BLaER1 treated with 17β-estradiol and CSF1 and Interleukin-3, amounts not matched to agents 10 nM and 100 nM (cell line): ENCODE data around the gene STK32B.

Experiments
- H3K27ac ChIP-seq, 11 experiments: shearing (Covaris generic); formaldehyde crosslinking; 2 replicates each; pipeline ENCODE4 v1.8.1; 2022
- H3K27me3 ChIP-seq, 11 experiments: shearing (Covaris generic); formaldehyde crosslinking; 2 replicates each; pipeline ENCODE4 v1.8.1; 2022
- H3K36me3 ChIP-seq, 11 experiments: shearing (Covaris generic); formaldehyde crosslinking; 2 replicates each; pipeline ENCODE4 v1.8.1; 2022
- H3K4me1 ChIP-seq, 10 experiments: shearing (Covaris generic); formaldehyde crosslinking; 2 replicates each; pipeline ENCODE4 v1.8.1; 2022
- H3K4me2 ChIP-seq, 11 experiments: shearing (Covaris generic); formaldehyde crosslinking; 2 replicates each; pipeline ENCODE4 v1.8.1; 2022
- H3K4me3 ChIP-seq, 10 experiments: shearing (Covaris generic); formaldehyde crosslinking; 2 replicates each; pipeline ENCODE4 v1.8.1; 2022
- H3K9ac ChIP-seq, 11 experiments: shearing (Covaris generic); formaldehyde crosslinking; 2 replicates each; pipeline ENCODE4 v1.8.1; 2022
- H3K9me3 ChIP-seq, 11 experiments: shearing (Covaris generic); formaldehyde crosslinking; replicated peaks in 1 of 11; 2 replicates each; pipeline ENCODE4 v1.8.1; 2022
- H4K20me1 ChIP-seq, 11 experiments: shearing (Covaris generic); formaldehyde crosslinking; 2 replicates each; pipeline ENCODE4 v1.8.1; 2022
- Cebpa-rat ChIP-seq, 11 experiments: shearing (Covaris generic); IDR thresholded peaks; 2 replicates each; pipeline ENCODE4 v1.8.1; 2022

STK32B gene

DNA sequence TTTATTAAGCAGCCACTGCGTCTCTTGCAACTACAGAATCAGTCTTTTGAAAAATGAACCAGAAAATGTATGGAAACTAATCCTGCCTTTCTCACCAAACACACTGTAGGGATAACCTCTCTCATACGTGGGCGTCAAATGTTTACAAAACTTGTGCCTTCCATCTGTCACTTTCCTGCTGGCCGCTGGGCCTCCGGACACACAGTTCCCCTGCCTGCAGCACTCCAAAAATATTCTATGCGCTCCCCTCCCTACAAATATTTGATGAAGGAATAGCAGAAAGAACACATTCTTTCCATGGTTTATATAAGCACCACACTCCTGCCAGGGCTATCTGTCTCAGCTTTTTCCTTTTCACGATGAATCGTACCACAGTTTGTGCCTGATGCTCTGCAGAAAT, 17.1 kb upstream of the STK32B start:
- Histone ChIP-seq H3K27me3 (no peaks in the 10 kb centered on the region), H3K4me3 (0 out of 20 replicates have a peak overlapping the region, but pooled peaks of 1 of the 10 experiments have one; percentile 2), H3K27ac (peak overlapping the region in 7 of 11 experiments; percentile 53 to 79 (median 71); a peak in 15 of 22 replicates), H3K9me3 (no peaks in the 10 kb centered on the region), H3K9ac (peak overlapping the region in 3 of 11 experiments; percentile 49 to 66 (median 52); a peak in 4 of 22 replicates), H4K20me1 (no peaks in the 10 kb centered on the region), H3K36me3 (no peaks in the 10 kb centered on the region), H3K4me2 (peak overlapping the region; percentile 56 to 83 (median 76)), H3K4me1 (peaks cover 38 to 57% (median 49%) of the 10 kb centered on the region in 10 experiments)
- TF ChIP-seq Cebpa-rat (IDR thresholded peaks at IDR 0.05): no peak

DNA sequence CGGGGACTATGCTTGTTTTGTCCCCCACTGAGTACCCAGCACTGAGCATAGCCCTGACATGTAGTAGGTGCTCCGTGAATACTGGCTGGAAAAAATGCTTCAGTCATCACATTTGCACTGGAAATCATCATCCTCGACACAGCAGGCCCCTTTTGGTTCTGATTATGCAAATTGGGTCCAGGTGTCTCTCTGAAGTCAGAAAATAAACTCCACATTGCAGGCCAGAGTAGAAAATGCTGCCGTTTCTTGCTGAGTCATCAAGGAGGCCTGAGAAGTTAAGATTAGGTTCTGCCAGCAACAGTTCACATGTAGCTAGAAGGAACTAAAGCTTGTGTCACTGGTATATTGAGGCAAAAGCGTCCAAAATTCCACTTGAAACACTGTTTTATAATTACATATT, 15.0 kb upstream of the STK32B start:
- Histone ChIP-seq H3K9me3 (peaks cover 0 to 7% (median 0%) of the 10 kb centered on the region in 11 experiments; a peak in 3 of 22 replicates), H3K27me3 (no peaks in the 10 kb centered on the region), H3K4me1 (peaks cover 38 to 57% (median 49%) of the 10 kb centered on the region in 10 experiments), H3K4me2 (peak overlapping the region in 10 of 11 experiments; percentile 15 to 63 (median 36); a peak in 16 of 22 replicates), H4K20me1 (no peaks in the 10 kb centered on the region), H3K36me3 (peaks cover 0 to 10% (median 0%) of the 10 kb centered on the region in 11 experiments; a peak in 1 of 22 replicates), H3K9ac (no peak overlapping the region), H3K27ac (peak overlapping the region in 5 of 11 experiments; percentile 14 to 45 (median 20); a peak in 3 of 22 replicates), H3K4me3 (no peak overlapping the region)
- TF ChIP-seq Cebpa-rat (IDR thresholded peaks at IDR 0.05): no peak

DNA sequence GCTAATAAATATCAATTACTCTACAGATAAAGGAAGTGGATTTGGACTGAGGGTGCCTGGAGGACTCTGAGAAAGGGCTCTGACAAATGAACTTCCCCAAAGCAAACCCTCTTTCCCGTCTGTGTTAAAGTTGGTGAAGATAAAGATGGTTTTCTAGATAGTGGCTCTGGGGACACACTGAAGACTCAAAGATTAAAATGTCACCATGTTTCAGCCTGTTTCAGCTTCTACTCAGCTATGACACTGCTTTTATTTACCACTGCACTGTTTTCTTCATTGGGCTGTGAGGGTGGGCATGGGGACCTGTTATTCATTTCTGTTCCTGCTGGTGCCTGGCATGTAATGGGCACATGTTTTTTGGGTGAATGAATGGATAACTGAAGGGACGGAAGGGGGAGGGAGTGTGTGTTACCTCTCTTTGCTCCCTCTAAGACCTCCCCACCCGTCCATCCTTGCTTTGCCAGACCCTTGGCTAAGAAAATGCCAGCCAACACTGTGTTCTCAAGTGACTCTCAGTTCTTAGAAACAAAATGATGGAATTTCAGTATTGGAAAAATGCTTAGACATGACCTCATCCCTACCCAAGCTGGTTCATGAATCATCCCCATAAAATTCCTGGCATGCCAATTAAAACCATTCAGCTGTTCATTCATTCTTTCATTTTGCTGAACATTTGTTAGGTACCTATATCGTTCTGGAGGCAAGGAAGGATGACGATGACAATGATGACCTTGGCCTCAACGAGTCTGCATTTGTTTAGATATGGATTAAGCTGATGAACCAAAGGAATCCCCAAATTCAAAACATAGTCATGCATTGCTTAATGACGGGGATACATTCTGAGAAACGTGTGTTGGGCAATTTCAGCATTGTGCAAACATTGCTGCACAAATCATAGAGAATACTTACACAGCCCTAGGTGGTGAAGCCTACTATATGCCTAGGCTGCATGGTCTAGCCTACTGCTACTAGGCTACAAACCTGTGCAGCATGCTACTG, 13.4 kb upstream of the STK32B start:
- H3K4me2 ChIP-seq: peak overlapping the region in 10 of 11 experiments; percentile 8 to 81 (median 40); a peak in 17 of 22 replicates
- H3K27ac ChIP-seq: peak overlapping the region in 3 of 11 experiments; percentile 15 to 23 (median 16); a peak in 3 of 22 replicates

DNA sequence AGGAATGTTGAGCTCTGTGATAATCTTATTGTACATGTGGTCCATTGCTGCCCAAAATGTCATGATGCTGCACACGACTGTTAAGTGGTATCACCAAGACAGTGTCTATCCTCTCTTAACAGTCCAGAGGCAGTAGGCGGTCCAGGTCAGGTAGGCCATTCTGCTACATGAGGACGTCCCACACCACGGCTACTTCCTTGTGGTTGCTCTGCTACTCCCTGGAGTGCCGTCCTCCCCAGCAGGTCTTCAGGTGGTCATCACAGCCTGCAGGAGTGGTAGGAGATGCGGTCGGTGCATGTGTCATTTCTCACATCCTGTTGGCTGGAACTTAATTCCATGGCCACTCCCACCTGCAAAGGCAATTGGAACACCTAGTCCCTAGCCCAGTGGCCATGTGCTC, 11.5 kb upstream of the STK32B start:
- H4K20me1 ChIP-seq: no peaks in the 10 kb centered on the region
- peaks cover 0 to 15% (median 3%) of the 10 kb centered on the region in 11 experiments; a peak in 6 of 22 replicates for H3K9me3 ChIP-seq
- H3K4me1 ChIP-seq: peaks cover 35 to 65% (median 53%) of the 10 kb centered on the region in 10 experiments
- no peak overlapping the region for H3K4me3 ChIP-seq
- H3K4me2 ChIP-seq: no peak overlapping the region
- no peak overlapping the region for H3K9ac ChIP-seq
- H3K27ac ChIP-seq: no peak overlapping the region
- H3K36me3 ChIP-seq: peaks cover 0 to 15% (median 0%) of the 10 kb centered on the region in 11 experiments; a peak in 1 of 22 replicates
- no peak for TF ChIP-seq Cebpa-rat (IDR thresholded peaks at IDR 0.05)
- H3K27me3 ChIP-seq: no peaks in the 10 kb centered on the region

More for the DNA sequence above, 13.4 kb upstream of the STK32B start:
- H3K4me1 ChIP-seq: peaks cover 36 to 65% (median 55%) of the 10 kb centered on the region in 10 experiments
- no peak overlapping the region for H3K9ac ChIP-seq
- H3K27me3 ChIP-seq: no peaks in the 10 kb centered on the region
- H3K9me3 ChIP-seq: peaks cover 0 to 15% (median 0%) of the 10 kb centered on the region in 11 experiments; a peak in 6 of 22 replicates
- no peaks in the 10 kb centered on the region for H4K20me1 ChIP-seq
- TF ChIP-seq Cebpa-rat (IDR thresholded peaks at IDR 0.05): no peak
- no peak overlapping the region for H3K4me3 ChIP-seq
- H3K36me3 ChIP-seq: peaks cover 0 to 15% (median 0%) of the 10 kb centered on the region in 11 experiments; a peak in 1 of 22 replicates

DNA sequence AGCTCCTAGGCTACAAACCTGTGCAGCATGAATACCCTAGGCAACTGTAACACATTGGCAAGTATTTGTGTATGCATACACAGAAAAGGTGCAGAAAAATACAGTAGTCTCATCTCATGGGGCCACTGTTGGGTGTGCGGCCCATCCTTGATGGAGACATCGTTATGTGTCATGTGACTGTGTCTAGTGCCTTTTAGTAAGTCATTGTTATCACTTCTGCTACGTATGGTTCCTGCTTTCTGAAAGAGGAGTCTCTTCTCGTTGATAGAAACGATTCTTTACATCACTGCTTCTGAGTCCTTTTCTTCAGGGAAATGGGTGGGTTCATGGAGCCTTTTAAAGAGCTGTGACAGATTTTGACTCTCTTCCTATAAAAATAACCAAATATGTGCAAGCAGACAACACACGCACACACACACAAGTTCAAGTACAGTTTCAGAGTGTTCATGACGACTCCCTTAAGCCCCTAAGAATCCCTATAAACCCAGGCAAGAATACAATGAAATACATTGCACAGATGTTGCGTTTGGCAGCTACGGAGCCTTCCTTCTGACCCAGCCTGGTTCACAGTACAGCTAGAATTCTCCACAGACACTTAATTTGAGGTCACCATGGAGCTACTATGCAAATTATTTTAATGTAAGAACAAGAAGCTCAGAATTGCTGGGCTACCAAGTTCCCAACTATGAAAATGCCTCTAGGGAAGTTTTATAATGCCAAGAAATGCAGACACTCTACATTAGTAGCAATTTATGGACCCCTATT, 10.2 kb upstream of the STK32B start:
- Histone ChIP-seq H3K9ac (no peak overlapping the region), H3K27ac (no peak overlapping the region), H3K4me3 (no peak overlapping the region), H3K4me2 (no peak overlapping the region; a peak in 1 of 22 replicates), H4K20me1 (no peaks in the 10 kb centered on the region), H3K9me3 (peaks cover 1 to 17% (median 7%) of the 10 kb centered on the region in 11 experiments; a peak in 20 of 22 replicates), H3K36me3 (peaks cover 0 to 15% (median 0%) of the 10 kb centered on the region in 11 experiments; a peak in 1 of 22 replicates), H3K4me1 (peaks cover 44 to 68% (median 60%) of the 10 kb centered on the region in 10 experiments), H3K27me3 (no peaks in the 10 kb centered on the region)
- no peak for TF ChIP-seq Cebpa-rat (IDR thresholded peaks at IDR 0.05)

DNA sequence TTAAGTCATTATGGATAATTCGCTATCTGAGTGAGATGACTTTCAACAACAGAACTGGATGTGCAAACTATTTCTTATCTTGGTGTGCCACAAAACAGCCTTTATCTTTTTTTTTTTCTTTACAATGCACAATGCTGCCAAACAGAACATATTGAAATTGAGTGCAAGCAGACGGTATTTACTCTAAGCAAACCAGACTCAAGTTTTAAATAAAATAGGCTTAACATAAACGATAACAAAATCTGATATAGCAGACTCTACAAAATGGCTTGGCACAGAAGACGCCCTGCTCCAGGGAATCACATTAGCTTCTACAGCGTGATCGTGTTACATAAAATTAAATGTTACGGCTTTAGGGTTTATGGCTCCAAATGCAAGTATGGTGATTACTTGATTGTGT, 9.6 kb upstream of the STK32B start:
- peaks cover 8 to 24% (median 11%) of the 10 kb centered on the region in 11 experiments; a peak in 20 of 22 replicates for H3K9me3 ChIP-seq
- TF ChIP-seq Cebpa-rat (IDR thresholded peaks at IDR 0.05): no peak
- H3K4me1 ChIP-seq: peaks cover 40 to 68% (median 59%) of the 10 kb centered on the region in 10 experiments
- peak overlapping the region in 8 of 11 experiments; percentile 9 to 95 (median 32); a peak in 10 of 22 replicates for H3K4me2 ChIP-seq
- H3K9ac ChIP-seq: no peak overlapping the region
- peaks cover 0 to 15% (median 0%) of the 10 kb centered on the region in 11 experiments; a peak in 1 of 22 replicates for H3K36me3 ChIP-seq
- H3K27me3 ChIP-seq: no peaks in the 10 kb centered on the region
- no peak overlapping the region for H3K27ac ChIP-seq
- no peak overlapping the region for H3K4me3 ChIP-seq
- no peaks in the 10 kb centered on the region for H4K20me1 ChIP-seq

DNA sequence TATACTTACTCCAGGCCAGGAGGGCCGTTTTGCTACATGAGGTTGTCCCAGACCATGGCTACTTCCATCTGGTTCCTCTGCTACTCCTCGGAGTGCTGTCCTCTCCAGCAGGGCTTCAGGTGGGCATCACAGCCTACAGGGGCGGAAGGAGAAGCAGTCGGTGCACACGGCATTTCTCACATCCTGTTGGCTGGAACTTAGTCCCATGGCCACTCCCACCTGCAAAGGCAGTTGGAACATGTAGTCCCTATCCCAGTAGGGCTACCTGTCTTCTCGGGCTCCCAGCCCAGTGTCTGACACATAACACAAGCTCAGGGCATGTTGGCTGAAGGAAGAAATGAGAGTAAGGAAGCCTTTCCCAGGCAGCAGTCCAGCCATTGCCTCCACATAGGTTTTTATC, 7.7 kb upstream of the STK32B start:
- H4K20me1 ChIP-seq: no peaks in the 10 kb centered on the region
- peaks cover 0 to 15% (median 0%) of the 10 kb centered on the region in 11 experiments; a peak in 1 of 22 replicates for H3K36me3 ChIP-seq
- H3K4me2 ChIP-seq: peak overlapping the region; percentile 84 to 95 (median 88)
- peak overlapping the region in 8 of 11 experiments; percentile 75 to 90 (median 80); a peak in 15 of 22 replicates for H3K27ac ChIP-seq
- H3K9me3 ChIP-seq: peaks cover 9 to 26% (median 12%) of the 10 kb centered on the region in 11 experiments; a peak in 20 of 22 replicates
- no peak for TF ChIP-seq Cebpa-rat (IDR thresholded peaks at IDR 0.05)
- peaks cover 34 to 63% (median 47%) of the 10 kb centered on the region in 10 experiments for H3K4me1 ChIP-seq
- H3K9ac ChIP-seq: peak overlapping the region in 7 of 11 experiments; percentile 56 to 75 (median 70); a peak in 12 of 22 replicates
- H3K4me3 ChIP-seq: peak overlapping the region in 8 of 10 experiments; percentile 19 to 55 (median 46); a peak in 15 of 20 replicates
- H3K27me3 ChIP-seq: no peaks in the 10 kb centered on the region

DNA sequence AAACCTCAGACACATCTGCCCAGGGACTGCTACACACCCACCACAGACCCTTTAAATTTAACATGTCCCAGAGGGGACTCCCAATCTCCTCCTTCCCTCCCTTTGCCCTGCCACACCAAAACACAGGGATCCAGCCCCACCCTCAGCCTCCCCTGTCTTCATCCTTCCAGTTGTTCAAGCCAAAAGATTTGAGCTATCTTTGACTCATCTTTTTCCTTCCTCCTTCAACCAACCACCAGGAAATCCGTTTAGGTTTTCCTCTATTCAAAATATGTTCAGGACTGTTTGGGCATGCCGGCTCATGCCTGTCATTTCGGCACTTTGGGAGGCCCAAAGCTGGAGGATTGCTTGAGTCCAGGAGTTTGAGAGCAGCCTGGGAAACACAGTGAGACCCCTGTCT, 6.9 kb upstream of the STK32B start:
- Histone ChIP-seq H3K27ac (peak overlapping the region; percentile 45 to 90 (median 77); a peak in 21 of 22 replicates), H3K4me3 (peak overlapping the region; percentile 15 to 55 (median 42); a peak in 18 of 20 replicates), H3K9me3 (peaks cover 9 to 26% (median 12%) of the 10 kb centered on the region in 11 experiments; a peak in 20 of 22 replicates), H3K9ac (peak overlapping the region in 9 of 11 experiments; percentile 51 to 75 (median 57); a peak in 18 of 22 replicates), H3K4me1 (peaks cover 34 to 65% (median 47%) of the 10 kb centered on the region in 10 experiments), H3K4me2 (peak overlapping the region; percentile 84 to 95 (median 88)), H3K27me3 (no peaks in the 10 kb centered on the region), H3K36me3 (peaks cover 0 to 15% (median 0%) of the 10 kb centered on the region in 11 experiments; a peak in 1 of 22 replicates), H4K20me1 (no peaks in the 10 kb centered on the region)
- TF ChIP-seq Cebpa-rat (IDR thresholded peaks at IDR 0.05): no peak
